Cardiac fibroblast (primary cell): ENCODE measurements around the gene EIF4E2.

Experiments used
- DNase-seq, 2 donors: peaks; one replicate each; pipeline versions ENCODE4 v3.0.0 to v3.0.0-alpha.2; 2010; ENCODE audit warnings: low read depth in 2 of 2
- H3K4me3 ChIP-seq, 2 donors: replicated peaks in 1 of 2; 1 replicate in 1 of 2; 2 replicates in 1 of 2; pipeline ENCODE4 v1.5.1; 2011; ENCODE audit warnings: low read depth in 2 of 2, low read length in 2 of 2, mild to moderate bottlenecking in 2 of 2, moderate library complexity in 1 of 2
- TF ChIP-seq, protein P1 (sequence below): IDR thresholded peaks from one replicate; pipeline ENCODE4 v1.5.1; 2011; ENCODE audit warnings: low read depth, mild to moderate bottlenecking, low read length, inconsistent platforms

The EIF4E2 gene

DNA sequence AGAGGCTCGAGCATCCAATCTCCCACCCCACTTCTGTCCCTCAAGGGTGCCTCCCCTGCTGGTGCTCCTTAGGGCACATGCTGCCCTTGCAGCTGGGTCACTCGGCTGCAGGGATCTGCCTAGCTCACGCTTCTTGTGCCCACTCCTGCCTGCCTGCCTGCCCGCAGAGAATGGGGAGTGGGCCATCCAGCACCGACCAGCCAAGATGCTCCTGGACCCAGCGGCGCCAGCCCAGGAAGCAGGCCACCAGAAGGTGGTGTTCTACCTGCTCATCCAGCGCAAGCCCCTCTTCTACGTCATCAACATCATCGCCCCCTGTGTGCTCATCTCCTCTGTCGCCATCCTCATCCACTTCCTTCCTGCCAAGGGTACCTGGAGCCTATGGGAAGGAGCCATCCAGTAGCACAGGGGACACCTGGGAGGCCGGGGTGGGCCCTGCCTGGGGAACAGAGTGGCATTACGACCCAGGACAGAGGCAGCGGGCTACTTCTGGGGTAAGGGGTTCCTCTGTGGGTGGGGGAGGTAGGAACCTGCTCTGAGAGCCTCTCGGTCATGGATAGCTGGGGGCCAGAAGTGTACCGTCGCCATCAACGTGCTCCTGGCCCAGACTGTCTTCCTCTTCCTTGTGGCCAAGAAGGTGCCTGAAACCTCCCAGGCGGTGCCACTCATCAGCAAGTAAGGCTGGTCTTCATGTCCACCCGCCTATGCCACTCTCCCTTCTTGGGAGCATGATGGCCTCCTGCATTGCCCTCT is 7.6 kb upstream of the EIF4E2 start:
- no peak overlapping the region for H3K4me3 ChIP-seq
- DNase-seq: no peak
- TF ChIP-seq, protein P1, sequence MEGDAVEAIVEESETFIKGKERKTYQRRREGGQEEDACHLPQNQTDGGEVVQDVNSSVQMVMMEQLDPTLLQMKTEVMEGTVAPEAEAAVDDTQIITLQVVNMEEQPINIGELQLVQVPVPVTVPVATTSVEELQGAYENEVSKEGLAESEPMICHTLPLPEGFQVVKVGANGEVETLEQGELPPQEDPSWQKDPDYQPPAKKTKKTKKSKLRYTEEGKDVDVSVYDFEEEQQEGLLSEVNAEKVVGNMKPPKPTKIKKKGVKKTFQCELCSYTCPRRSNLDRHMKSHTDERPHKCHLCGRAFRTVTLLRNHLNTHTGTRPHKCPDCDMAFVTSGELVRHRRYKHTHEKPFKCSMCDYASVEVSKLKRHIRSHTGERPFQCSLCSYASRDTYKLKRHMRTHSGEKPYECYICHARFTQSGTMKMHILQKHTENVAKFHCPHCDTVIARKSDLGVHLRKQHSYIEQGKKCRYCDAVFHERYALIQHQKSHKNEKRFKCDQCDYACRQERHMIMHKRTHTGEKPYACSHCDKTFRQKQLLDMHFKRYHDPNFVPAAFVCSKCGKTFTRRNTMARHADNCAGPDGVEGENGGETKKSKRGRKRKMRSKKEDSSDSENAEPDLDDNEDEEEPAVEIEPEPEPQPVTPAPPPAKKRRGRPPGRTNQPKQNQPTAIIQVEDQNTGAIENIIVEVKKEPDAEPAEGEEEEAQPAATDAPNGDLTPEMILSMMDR: no peak

- TF ChIP-seq, protein P1: no peak
- no peak overlapping the region for H3K4me3 ChIP-seq
- no peak for DNase-seq
Observed at GRCh38 chr2:232543491-232543890, 7.0 kb upstream of the EIF4E2 start.

- H3K4me3 ChIP-seq: no peak overlapping the region
- DNase-seq: no peak
- TF ChIP-seq, protein P1: no peak
Observed at GRCh38 chr2:232543928-232544631, 6.4 kb upstream of the EIF4E2 start.

- DNase-seq: no peak
- TF ChIP-seq, protein P1: no peak
Observed at GRCh38 chr2:232544674-232545073, 5.8 kb upstream of the EIF4E2 start.

DNA sequence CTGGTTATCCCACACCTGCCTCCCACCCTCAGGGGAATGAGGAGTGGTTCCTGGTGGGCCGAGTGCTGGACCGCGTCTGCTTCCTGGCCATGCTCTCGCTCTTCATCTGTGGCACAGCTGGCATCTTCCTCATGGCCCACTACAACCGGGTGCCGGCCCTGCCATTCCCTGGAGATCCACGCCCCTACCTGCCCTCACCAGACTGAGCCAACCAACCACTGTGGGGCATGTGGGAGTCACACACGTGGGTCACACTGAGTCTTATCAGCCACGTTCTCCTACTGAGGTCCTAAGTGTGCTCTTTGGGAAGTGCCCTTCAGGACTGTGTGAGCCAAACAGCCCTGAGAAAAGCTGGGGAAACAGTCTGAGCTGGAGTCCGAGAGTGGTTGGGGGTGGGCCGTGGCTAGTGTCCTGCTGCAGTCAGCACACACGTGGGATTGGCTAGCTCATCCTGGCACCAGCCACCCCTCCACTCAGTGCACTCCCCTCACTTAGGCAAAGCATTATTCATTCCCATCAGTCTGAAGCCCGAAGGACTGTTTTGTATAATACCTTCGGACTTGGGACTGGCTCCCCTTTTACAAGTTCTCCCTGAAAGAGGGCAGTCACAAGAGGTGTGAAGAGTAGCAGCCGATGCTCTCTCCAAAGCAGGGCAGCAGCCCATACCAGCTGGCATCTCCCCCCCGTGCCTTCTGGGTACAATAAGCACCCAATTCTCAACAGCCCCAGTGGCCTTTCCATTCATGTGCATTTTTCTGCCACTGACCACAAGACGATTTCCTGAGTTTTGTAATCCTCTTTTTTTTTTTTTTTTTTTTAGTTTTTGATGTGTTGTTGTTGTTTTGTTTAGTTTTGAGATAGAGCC is 4.7 kb upstream of the EIF4E2 start:
- TF ChIP-seq, protein P1: no peak
- H3K4me3 ChIP-seq: no peak overlapping the region
- DNase-seq: no peak

More at GRCh38 chr2:232544674-232545073, 5.8 kb upstream of the EIF4E2 start:
- no peak overlapping the region for H3K4me3 ChIP-seq

DNA sequence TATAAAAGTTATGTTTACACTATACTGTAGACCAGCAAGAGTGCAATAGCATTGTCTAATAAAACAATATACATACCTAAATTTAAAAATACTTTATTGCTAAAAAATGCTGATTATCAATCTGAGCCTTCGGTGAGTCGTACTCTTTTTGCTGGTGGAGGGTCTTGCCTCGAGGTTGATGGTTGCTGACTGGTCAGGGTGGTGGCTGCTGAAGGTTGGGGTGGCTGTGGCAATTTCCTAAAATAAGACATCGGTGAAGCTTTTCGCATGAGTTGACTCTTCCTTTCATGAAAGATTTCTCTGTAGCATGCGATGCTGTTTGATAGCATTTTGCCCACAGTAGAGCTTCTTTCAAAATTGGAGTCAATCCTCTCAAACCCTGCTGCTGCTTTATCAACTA is 2.5 kb upstream of the EIF4E2 start:
- DNase-seq: no peak
- H3K4me3 ChIP-seq: no peak overlapping the region

More for the DNA sequence above, 2.5 kb upstream of the EIF4E2 start:
- TF ChIP-seq, protein P1: no peak
